Activated T-helper 9 cell treated with anti-CD3 and anti-CD28 coated beads, Interleukin-2, amount 50 U/mL, for 16 hours (primary cell): ENCODE data around the gene EXOC6B.

ENCODE experiments used
- DNase-seq: peaks from one replicate; pipeline ENCODE4 v3.0.0-alpha.2; 2020; ENCODE audit warnings: low read depth

Gene EXOC6B

DNA sequence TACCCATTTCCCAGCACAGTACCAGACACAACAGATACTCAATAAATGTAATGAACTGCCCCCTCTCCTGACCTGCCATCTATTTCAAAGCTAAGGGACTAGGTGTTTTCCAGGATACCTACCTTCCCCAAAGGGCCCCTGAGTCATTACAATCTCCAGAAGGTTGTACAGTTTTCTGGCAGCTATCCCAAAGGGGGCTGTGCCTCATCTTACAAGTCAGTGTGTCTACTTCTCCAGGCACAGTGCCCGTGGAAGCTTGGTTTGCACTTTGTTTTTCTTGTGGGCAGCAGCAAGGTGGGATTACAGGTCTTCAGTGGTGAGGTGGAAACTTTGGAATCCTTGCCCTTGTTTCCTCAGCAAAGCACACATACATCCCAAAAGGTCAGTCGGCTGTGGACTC is 615.4 kb downstream of the EXOC6B start:
- DNase-seq = no peak

DNA sequence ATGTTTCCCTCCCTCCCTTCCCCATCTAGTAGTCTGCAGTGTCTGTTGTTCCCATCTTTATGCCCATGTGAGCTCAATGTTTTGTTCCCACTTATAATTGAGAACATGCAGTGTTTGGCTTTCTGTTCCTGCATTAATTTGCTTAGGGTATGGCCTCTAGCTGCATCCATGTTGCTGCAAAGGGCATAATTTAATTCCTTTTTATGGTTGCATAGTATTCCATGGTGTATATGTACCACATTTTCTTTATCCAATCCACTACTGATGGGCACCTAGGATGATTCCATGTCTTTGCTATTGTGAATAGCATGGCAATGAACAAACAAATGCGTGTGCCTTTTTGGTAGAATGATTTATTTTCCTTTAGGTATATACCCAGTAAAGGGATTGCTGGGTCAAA is 617.6 kb downstream of the EXOC6B start:
- DNase-seq = no peak

DNA sequence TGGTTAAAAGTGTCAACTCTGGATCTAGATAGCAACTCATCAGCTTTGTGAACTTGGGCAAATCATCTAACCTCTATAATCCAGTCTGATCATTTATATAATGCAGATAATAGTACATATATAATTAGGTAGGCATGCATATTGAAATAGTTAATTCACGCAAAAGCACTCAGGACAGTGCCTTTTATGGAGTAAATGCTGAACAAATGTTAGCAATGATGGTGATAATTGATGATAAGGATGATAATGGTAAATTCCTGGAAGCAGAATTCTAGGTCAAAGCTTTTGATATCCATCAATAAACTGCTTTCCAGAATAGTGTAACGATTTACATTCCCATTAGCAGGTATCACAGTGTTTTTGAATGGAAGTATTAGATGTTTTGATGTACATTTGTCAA is 618.5 kb downstream of the EXOC6B start:
- no peak for DNase-seq

DNA sequence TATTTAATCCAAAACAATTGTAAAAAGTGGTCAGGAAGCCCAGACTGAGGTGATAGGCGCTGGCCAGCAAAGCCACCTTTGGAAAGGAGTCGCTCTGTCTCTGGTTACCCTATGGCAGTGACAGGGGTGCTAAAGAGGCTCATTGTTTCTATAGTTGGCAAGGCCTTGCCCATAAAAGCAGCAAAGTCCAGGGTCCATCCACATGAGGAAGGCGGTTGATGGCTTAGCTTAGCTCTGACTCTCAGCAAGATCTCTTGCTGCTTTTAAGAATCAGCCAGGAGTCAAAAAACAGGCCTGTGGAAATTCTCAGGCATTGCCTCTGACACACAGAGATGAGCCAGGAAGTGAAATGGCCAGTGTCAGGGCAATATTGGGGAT is 620.3 kb downstream of the EXOC6B start:
- DNase-seq = no peak

DNA sequence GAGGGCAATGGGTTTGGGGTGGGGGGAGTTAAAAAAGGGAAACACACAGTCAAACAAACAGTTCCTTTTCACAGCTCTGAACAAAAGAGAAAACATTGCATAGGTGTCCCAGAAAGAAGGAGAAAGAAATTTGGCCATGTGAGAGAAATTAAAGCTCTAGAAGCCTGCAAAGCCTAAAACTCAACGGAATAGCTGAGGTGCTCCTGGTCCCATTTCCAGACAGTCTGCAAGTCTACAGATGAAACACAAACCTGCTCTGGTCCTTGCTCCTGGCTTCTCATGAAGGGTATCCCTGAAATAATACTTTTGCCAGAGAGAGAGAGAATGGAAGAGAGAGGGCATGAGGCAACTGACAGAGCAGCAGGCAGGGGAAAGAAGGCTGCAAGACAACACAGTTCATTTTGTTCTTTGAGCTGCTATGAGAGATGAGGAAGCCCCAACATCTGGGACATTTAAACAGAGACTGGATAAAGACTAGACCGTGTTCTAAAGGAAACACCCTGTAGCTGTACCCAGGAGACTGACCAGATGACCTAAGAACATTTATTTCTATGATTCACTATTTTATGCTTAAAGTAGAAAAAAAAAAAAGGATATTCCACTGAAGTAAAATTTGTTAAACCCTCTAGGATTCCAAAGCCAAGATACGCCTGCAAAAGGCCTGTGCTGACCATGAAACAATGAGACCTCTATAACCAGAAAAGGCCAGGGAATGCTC is 620.9 kb downstream of the EXOC6B start:
- no peak for DNase-seq

DNA sequence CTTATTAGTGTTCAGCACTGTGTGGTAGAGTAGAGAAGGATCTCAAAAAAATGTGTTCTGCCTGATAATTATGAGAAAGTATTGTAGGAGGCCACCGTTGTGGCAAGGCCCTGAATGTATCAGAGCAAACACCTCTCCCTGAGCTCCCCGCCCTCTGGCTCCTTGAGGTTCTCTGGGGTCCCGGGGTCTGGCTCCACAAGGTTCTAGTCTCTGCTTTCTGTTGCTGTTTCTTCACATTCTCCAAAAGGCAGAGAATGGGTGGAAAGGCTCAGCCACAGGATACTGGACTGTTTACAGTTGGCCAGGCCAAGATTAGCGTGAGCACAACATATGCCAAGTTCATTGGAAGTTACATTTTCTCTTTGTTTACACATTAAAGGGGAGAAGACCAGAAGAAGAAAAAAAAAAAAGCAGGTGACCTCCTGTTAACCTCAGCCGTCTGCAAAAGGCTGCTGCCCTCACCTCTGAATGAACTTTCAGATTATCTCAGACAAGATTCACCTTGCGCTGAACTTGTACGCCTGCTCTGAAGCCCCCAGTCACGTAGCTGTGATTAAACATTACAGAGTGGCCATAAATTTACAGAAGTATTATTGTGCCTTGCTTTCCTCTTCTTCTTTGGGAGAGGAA is 621.6 kb downstream of the EXOC6B start:
- no peak for DNase-seq

DNA sequence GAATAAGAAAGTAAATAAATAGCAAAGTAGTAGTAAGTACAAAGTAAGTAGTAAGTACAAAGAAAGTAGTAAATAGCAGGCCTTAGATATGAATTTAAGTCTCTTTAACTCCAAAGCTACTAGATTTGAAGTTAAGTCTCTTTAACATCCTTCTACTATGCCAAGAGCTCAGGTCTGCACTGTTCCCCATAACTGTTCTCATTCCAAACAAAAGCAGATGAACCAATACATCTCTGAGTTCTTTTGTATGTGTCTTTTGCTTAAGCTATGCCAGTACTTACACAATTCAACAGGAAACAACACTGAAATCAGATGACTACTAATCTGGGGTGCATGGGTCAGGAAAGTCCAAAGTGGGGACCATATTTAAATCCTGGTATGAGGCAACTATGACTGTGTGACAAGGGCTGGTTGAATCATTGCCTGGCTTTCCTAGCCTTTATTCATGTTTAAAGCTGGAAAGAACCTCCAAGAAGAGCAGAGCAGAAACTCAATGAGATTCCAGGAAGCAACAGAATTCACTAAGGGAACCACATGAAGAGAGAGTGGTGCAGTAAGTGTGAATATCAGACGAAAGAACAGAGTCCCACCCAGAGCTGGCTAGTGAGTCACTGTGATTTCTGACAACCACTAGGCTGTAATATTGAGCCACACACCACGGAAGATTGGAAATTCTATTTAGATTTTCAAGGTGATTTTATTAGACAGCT is 627.1 kb downstream of the EXOC6B start:
- DNase-seq = no peak

DNA sequence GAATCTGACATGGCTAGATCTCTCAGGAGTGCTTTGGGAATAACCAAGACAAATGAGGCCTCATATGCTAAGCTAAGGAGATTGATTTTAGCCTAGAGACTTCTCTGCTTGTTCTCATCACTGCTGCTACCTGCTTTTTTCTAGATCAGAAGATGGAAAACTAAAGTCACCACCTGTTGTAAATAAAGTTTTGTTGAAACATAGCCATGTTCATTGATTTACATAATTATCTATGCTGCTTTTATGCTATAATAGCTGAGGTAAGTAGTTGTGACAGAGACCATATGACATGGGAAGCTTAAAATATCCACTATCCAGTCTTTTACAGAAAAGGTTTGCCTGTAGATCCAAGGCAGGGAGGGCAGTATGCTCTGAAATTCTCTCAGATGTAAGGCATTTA is 632.1 kb downstream of the EXOC6B start:
- DNase-seq = no peak

DNA sequence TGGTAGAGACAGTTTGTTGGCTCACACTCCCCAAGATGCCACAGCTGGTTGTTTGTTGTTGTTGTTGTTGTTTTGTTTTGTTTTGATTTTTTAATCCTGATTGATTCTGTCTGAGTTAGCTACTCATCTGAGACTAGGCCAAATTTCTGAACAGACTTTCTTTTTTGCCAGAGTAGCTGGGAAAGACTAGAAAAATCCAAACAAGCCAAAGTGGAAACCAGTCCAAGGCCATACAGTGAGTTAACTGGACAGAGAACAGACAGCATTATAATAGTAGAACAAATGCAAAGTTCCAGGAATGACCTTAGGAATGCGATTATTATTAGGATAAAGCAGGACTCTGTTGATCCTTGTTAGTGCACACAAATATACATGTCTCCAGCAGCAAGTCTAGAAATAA is 634.4 kb downstream of the EXOC6B start:
- DNase-seq = no peak

DNA sequence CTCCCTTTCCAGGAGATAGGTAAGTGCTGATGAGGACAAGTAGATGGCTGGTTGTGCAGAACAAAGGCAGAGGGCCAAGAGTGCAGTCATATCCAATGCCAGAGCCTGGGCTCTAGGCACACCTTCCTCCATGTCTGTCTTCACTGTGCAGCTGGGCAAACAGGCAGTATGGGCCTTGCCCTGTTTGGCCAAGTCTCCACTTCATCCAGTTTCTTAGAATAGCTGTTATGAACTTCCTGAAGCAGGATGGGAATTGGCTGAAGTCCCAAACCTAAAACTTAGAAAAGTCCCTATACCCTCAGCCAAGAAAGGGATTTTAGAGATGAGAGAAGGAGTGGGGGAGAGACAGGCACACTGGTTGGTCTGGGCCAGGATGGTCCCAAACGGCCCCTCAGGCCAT is 640.6 kb downstream of the EXOC6B start:
- DNase-seq = no peak

DNA sequence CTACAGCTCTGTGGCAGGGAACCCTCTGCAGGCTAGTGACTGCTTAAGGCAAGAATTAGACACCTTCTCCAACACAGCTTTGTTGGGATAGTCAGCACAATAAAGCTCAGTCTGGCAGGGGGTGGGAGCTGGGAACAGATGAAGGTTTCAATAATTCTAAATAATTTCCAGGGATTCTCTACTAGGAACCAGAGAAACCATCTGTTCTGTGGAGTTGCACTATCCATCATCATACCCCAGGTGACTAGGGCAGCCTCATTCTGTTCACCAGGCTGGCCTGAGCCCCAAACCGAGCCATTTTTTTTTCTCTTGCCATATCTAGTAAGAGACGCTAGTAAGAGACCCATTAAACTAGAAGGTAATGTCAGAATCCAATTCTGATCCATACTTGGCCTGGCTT is 642.4 kb downstream of the EXOC6B start:
- no peak for DNase-seq

DNA sequence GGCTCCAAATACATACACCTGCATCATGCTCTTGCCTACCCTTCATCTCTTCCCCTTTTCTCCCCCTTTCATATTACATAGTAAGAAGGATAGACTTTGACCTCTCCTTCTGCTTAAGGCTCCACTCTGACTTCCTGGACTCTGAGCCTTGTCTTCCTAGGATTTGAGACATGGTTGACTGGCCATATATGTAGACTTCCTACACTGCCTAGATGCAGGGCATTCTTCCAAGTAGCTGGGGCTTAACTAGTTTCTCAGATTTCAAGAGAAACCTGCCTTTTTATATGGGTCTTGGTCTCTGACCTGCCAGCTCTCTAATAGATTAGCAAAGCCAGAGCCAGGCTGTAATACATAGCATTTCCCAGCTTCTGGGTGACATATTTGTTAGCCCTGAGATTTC is 642.8 kb downstream of the EXOC6B start:
- no peak for DNase-seq

DNA sequence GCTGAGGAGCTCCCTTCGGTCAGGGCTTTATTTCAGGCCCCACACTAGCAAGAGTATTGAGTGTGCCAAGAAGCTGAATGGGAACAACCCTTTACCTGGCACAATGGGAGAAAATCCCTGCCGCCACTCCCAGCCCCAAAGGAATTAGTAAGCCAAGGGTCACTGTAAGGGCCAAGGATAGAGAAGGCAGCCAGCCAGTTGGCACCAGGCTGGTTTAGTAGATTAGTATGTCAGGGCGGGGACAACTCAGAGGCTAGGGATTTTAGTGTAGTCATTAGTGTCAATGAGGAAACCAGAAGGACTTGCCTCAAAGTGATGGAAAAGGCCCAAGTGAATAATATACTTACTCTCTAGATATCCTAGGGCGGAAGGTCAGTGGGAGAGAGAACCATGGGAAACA is 643.3 kb downstream of the EXOC6B start:
- DNase-seq = no peak

DNA sequence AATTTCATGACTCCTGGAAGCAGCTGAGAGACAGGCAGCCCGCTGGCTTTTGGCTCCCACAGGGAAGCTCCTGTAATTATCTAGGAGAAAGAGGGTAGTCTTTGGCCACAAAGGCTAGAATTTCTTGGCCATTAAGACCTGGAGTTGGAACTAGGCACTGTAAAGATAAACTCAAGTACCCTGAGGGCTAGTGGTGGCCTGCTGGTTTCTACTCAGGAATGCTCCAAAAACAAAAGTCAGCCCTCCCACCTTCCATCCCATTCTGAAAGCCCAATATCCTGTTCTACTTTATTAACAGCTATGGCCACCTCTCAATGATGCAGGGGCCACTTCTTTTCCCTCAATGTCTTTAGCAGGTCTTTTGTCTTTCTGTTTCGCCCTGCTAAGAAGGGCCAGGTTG is 644.2 kb downstream of the EXOC6B start:
- DNase-seq = no peak

DNA sequence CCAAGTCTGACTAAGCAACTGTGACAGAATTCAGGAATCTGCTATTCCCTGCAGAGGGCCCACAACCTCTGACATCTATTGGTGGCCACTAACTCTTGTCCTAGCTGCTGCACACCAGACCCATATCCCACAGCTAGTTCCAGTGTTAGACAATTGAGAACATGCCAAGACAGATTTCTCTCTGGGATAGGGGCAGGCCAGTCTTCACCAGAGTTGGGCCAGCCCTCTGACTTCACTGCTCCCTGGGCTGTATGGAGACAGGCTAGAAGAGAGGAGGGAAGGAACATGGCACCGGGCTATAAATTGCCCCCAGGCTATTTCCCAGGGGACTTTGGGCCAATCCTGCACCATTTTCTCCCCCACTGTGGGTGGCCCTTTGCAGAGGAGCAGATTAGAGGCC is 645.5 kb downstream of the EXOC6B start:
- no peak for DNase-seq

DNA sequence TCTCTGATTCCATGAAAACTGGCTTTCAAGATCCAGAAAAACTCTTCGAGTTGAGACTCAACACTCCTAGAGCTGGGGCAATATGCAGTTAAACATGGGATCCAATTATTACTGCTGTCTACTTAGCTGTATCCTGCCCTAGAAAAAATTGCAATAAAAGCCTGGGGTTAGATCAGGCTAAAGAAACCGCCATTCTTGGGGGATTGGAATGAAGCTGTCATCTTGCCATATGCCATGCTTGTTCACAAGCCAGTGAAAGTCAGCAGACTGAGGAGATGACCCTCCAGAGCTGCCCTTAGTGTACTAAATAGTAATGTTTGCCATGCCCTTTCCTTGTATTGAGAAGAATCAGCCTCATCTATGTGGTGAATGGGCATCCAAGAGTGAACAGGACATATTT is 647.3 kb downstream of the EXOC6B start:
- DNase-seq = no peak

DNA sequence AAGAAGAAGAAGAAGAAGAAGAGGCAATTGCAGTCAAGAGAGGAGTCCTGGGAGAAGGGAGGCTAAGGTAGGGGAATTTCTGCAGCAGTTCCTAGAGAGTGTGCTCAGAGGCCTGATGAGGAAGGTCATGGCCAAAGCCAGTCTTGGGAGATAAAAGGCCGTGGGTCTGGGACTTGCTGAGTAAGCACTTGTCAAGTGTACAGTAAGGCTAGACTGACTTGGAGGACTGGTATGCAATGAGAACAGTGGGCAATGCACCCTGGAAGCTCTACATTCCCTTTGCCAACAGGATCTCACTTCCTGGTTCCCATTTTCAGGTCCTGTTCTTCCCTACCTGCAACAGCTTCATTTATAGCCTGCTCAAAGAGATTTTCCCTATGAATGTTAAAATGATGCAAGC is 649.6 kb downstream of the EXOC6B start:
- DNase-seq = no peak

DNA sequence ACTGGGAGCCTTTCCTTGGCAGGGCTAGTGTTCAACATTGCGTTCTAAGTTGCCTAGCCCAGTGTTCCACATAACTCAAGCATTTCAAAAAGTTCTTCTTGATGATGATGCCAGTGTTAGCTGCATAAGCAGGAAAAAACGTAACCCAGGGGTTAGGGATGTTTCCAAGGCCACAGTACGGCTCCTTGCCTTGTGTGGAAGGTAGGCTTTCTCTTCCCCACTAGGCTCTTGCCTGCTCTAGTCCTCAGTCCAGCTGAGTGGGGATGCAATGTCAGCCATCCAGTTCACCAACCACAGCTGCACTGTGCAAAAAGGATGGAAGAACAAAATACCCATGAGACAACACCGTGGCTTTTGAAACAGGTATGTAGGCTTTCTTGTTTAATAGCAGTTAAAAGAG is 650.2 kb downstream of the EXOC6B start:
- no peak for DNase-seq

DNA sequence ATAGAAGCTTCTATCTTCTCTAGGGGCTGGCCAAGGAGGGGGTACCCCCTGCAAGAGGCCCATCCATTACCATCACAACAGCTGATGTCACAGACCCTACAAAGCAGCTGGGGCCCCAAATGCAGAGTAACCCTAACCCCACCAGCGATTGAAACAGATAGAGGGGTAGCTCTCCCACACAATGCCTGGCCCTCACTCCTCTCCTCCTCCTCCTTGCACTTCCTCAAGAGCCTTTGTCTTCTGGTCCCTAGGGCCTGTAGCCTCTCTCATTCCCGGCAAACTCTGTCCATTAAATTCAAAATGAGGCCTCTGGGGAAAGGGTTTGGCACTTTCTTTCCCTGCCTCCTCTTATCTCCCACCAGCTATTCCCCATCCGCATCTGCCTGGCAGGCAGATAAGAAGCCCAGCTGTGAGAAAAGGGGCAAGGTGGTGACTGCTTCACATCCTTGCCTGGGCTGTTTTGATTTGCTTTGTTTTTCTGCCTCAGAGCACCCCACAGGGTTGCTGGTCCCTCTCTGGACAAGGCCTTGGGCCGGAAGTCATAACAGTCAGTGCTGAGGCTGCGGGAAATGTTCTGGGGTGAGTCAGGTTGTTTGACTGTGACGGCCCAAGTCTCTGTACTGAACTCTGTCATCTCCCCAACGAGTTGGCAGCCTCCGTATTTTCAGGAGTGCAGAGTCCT is 652.1 kb downstream of the EXOC6B start:
- no peak for DNase-seq

DNA sequence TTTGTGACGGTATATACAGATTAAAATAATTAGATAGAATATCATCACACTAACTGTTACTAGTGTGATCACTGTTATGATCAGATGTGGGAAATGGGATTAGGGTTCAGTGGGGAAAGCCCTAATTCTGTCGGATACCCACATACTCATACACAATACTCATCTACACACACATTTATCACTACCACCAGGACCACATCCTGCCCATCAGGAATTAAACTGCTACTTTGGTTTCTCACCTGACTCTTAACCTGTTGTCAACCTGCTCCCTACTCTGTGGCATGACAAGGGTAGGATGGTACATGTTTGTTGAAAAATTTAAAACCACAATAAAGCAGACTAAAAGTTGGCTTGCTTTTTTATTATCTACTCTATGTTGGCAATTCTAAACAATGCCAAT is 653.4 kb downstream of the EXOC6B start:
- DNase-seq = no peak

DNA sequence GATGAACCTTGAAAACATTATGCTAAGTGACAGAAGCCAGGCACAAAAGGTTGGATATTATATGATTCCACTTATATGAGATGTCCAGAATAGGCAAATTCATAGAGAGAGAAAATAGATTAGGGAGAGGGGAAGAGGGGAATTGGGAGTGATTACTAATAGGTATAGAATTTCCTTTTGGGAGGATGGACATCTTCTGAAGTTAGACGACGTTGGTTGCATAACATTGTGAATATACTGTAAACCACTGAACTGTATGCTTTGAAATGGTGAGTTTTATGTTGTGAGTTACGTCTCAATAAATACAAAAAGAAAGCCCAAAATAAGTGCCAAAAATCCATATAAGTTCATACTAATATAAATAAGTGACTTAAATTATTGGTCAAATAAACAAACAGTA is 659.6 kb downstream of the EXOC6B start:
- no peak for DNase-seq

DNA sequence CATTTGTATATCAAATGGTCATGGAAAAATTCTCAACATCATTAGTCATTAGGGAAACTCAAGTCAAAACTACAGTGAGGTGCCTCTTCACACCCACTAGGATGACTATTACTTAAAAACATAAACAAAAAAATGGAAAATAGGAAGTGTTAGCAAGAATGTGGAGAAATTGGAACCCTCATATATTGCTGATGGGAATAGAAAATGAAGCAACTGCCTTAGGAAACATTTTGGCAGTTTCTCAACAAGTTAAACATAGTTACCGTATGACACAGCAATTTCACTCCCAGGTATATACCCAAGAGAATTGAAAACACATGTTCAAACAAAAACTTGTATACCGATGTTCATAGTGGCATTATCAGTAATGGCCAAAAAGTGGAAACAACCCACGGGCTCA is 660.0 kb downstream of the EXOC6B start:
- DNase-seq = no peak

DNA sequence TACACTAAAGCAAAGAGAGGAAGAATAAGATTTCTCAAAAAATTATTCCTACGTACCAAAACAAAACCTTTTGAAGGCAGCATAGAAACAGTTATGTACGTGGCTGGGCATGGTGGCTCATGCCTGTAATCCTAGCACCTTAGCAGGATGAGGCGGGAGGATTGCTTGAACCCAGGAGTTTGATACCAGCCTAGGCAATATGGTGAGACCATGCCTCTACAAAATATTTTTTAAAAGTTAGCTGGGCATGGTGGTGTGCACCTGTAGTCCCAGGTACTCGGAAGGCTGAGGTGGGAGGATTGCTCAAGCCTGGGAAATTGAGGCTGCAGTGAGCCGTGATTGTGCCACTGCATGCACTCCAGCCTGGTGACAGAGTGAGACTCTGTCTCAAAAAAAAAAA is 663.3 kb downstream of the EXOC6B start:
- no peak for DNase-seq
